SK-N-SH (cell line): ENCODE results near the gene ZSWIM1. TPM values are rescaled to one million over a fixed set of nuclear protein-coding genes. Genes with fewer than 3 reads are reported as not detected.

Experiments
- CHD2 ChIP-seq: fragments of 150-350 bp; IDR thresholded peaks from 2 replicates; pipeline ENCODE4 v1.6.1; 2018; ENCODE audit warnings: low read length; ENCODE audit not compliant: partially characterized antibody
- CTCF ChIP-seq: fragments of 200-600 bp; sonication (generic); IDR thresholded peaks from 2 replicates; pipeline ENCODE4 v1.6.1; 2017; ENCODE audit warnings: antibody characterized with exemption, mild to moderate bottlenecking, moderate library complexity
- ELF1 ChIP-seq: IDR thresholded peaks from 2 replicates; pipeline ENCODE4 v1.4.0; 2012
- FOSL2 ChIP-seq: IDR thresholded peaks from 2 replicates; pipeline ENCODE4 v1.4.0; 2012; ENCODE audit warnings: low read depth, mild to moderate bottlenecking, moderate library complexity, borderline replicate concordance
- FOXJ3 ChIP-seq: sonication (generic); formaldehyde crosslinking; IDR thresholded peaks from 2 replicates; pipeline ENCODE4 v1.5.1; 2020; ENCODE audit warnings: mild to moderate bottlenecking, missing genetic modification reagents
- FOXM1 ChIP-seq: IDR thresholded peaks from 2 replicates; pipeline ENCODE4 v1.4.0; 2012; ENCODE audit warnings: low read depth, mild to moderate bottlenecking
- GABPA ChIP-seq: IDR thresholded peaks from 2 replicates; pipeline ENCODE4 v1.4.0; 2012; ENCODE audit warnings: low read depth, mild to moderate bottlenecking
- GATA2 ChIP-seq: sonication (generic); formaldehyde crosslinking; IDR thresholded peaks from 2 replicates; pipeline ENCODE4 v1.5.0; 2020; ENCODE audit warnings: mild to moderate bottlenecking, missing genetic modification reagents
- IRF3 ChIP-seq: fragments of 150-350 bp; IDR thresholded peaks from 2 replicates; pipeline ENCODE4 v1.6.1; 2016; ENCODE audit warnings: mild to moderate bottlenecking, low read depth, low read length
- MEF2A ChIP-seq: IDR thresholded peaks from 2 replicates; pipeline ENCODE4 v1.4.0; 2012; ENCODE audit warnings: low read depth, borderline replicate concordance
- PBX3 ChIP-seq: IDR thresholded peaks from 2 replicates; pipeline ENCODE4; 2012
- RAD21 ChIP-seq: IDR thresholded peaks from 2 replicates; pipeline ENCODE4 v1.6.1; 2012; ENCODE audit warnings: mild to moderate bottlenecking, low read length
- REST ChIP-seq: IDR thresholded peaks from 2 replicates; pipeline ENCODE4 v1.6.1; 2012; ENCODE audit warnings: mild to moderate bottlenecking, low read depth, low read length, moderate library complexity
- RFX5 ChIP-seq: IDR thresholded peaks from 2 replicates; pipeline ENCODE4 v1.6.1; 2012; ENCODE audit warnings: mild to moderate bottlenecking, improper control_type of control experiment, low read length
- TEAD4 ChIP-seq: IDR thresholded peaks from 2 replicates; pipeline ENCODE4 v1.4.0; 2012; ENCODE audit warnings: mild to moderate bottlenecking, borderline replicate concordance; ENCODE audit not compliant: insufficient read depth
- USF2 ChIP-seq: fragments of 150-350 bp; IDR thresholded peaks from 2 replicates; pipeline ENCODE4 v1.6.1; 2017; ENCODE audit warnings: antibody characterized with exemption, low read length, low read depth, borderline replicate concordance
- polyA plus RNA-seq, 3 experiments: library from polyadenylated mRNA; depleted of rRNA; stranded (reverse); fragments of >200 nt; gene quantifications; 2 replicates each; pipeline ENCODE4 v1.2.3, GENCODE V29; 2012

The ZSWIM1 gene
- polyA plus RNA-seq, 1 of the 3 experiments (the other 2 are of a cell fraction) = 1.8 TPM

GRCh38 chr20:45857114-45857881 is 23.7 kb upstream of the ZSWIM1 start, which contains the start of the genes ACOT8 and ZSWIM3 (continued):
- TF ChIP-seq REST (no peak), PBX3 (peak; percentile 100), FOSL2 (no peak), FOXJ3 (no peak), GATA2 (CRISPR knock-in tag) (no peak), USF2 (no peak), ELF1 (peak; percentile 91), FOXM1 (no peak), GABPA (peak; percentile 97), CTCF (no peak), RFX5 (no peak), IRF3 (peak; percentile 98), RAD21 (no peak), MEF2A (no peak), CHD2 (peak; percentile 98), TEAD4 (no peak)
